HG03135 (cell line): ENCODE data around the gene IKBIP.
"Not testable (repeated sequence)": the region's sequence is repeated elsewhere in the genome, so short reads cannot be mapped to it uniquely, and the experiment has no call there.

Source experiments
- ATAC-seq: cut with Tn5 transposase; IDR thresholded peaks from one replicate; pipeline ENCODE4 v1.9.1; 2021; ENCODE audit warnings: mild to moderate bottlenecking, moderate library complexity; ENCODE audit not compliant: unreplicated experiment

IKBIP gene

DNA sequence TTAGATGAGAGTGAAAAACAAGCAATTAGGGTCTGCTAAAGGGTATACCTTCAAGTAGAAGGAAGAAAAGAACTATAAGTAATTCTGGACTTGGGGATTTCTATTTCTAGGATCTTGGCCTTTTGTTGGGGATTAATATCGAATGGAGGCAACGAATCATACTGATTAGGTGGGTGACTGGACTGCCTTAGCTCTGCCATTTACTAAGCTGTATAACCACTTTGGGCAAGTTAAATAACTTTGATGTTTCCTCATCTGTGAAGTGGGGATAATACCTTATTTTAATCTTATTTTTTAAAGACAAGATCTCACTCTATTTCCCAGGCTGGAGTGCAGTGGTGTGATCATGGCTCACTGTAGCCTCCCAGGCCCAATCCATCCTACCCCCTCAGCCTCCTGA lies 6.6 kb downstream of the IKBIP start:
- no peak for ATAC-seq

GRCh38 chr12:98637068-98637467 lies 7.5 kb downstream of the IKBIP start:
- ATAC-seq = no peak

GRCh38 chr12:98635657-98636323 lies 8.8 kb downstream of the IKBIP start:
- peak; percentile 78 for ATAC-seq

- ATAC-seq = no peak
These were observed 25.6 kb downstream of the IKBIP start for GRCh38 chr12:98618952-98619351.

DNA sequence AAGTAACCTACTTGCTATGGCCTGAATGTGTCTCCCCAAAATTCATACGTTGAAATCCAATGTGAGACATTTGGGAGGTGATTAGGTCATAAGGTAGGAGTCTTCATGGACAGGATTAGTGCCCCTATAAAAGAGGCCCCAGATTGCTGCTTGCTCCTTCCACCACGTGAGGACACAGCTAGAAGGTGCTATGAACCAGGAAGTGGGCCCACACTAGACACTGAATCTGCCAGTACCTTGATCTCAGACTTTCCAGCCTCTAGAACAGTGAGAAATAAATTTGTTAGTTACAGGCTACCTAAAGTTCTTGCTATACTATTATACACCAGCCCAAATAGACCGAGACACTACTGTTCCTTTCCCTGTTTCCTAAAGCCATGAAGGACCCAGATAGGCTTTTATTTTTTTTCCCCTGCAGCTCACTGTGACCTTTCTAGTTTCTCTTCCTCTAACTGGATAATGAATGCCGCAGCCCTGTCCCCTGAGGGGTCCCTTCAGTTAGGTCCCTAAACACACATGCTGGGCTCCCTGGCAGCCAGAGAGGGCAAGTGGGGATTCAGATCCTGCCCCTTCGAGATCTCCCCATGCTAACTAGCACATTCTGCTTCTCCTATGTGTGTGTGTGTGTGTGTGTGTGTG lies 31.8 kb downstream of the IKBIP start:
- peak; percentile 89 for ATAC-seq

- ATAC-seq = no peak
These were observed 34.0 kb downstream of the IKBIP start for GRCh38 chr12:98610596-98610995.

DNA sequence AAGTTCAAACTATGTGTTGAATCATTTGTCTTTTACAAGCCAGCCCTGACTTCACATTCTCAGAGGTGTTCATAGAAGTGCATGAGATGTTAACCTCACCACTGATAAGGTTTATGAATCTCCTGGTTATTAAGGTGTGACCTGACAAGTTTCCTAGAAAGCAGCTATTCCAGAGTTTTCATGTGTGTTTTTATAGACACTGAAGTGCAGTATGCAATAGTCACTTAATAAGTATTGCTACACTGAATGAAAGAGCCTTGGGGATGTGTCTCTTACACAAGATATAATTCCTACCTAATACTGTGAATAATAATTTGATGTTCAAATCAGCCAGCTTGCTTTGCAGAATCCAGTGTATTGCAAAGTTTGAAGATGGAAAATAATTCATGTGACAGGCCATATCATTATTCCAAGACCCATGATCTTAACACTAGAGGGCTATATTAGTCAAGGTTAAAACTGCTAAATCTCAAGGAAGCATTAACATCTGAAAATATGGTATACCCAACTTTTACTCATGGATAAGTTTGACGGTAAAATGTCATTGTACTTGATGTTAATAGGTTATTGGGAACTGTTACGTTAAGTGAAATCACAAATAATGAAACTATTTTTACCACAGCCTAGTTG lies 38.1 kb downstream of the IKBIP start:
- no peak for ATAC-seq

DNA sequence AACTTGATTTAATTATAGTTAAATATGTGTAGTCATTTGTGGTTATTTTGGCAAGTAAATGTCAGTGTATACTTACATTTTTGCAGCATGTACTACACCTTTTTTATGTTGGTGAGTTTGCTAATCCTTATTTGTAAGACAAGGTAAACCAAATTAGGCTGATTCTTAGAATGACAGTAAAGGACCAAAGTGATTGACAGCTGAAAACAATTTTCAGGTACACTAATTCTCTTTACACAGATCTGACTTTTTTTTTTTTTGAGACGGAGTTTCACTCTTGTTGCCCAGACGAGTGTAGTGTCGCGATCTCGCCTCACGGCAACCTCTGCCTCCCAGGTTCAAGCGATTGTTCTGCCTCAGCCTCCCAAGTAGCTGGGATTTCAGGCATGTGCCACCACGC lies 42.7 kb downstream of the IKBIP start:
- no peak for ATAC-seq

- ATAC-seq = not testable (repeated sequence)
These were observed 47.3 kb downstream of the IKBIP start for GRCh38 chr12:98597313-98597712.

GRCh38 chr12:98595243-98595988 lies 49.2 kb downstream of the IKBIP start:
- no peak for ATAC-seq

DNA sequence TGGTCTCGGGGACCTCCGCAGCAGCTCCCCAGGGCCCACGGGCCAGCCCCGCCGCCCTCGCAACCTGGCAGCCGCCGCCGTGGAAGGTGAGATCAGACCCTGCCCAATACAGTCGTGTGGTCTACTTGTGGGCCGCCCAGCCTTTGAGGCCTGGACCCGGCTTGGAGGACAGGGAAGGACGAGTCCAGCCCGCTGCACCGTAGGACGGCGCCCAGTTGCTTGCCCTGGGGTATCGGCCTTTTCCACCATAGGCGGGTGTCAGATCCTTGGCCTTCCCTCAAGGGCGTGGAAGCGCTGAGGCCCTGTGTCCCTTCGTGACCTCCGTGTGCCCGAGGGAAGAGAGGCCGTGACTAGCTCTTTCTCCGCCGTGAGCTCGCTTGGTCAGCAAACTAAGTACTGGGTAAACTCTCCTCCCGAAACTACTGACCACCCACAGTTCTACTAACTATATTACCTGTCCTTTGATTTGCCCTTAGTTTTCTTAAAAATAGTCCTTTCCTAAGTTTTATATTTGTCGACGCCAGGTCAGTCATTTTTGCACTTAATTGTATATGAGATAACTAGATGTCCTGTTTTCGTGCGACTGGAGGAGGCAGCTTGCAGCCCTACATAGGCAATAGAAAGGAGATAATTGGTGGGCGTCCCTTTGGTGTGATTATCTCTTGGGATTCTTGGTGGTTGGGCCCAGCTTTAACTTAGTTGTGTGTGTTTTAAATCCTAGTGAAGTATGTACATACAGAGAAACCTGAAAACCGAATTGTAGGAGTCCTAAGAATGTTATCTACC lies 50.3 kb downstream of the IKBIP start:
- ATAC-seq = peak; percentile 17

DNA sequence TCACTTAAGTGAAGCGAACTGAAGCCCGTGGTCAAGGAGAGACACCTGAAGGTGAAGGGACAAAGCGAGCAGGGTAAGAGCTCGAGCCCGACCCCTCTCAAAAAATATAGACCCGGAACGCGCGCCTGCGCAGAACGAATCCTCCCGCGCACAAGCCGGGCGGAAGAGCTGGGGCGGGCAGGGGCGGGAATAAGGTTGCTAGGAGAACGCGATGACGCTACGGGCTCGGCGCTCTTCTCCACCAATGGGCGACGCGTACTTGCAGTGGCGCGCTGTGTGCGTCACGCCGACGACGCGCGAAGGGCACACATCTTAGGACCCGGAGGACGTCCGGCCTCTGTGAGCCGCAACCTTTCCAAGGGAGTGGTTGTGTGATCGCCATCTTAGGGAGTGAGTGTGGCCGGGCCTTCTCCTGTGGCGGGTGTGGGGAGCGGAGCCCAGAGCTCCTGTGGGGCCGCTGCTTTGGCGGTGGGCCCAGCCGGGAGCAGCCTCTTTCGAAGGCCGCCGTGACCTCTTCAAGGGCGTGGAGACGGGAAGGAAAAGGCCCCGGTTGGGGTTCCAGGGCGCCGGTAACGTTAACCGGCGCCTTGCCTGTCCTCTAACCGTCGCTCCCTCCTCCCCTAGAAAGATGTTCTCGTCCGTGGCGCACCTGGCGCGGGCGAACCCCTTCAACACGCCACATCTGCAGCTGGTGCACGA lies 51.1 kb downstream of the IKBIP start, which contains the start of gene SLC25A3:
TSS of gene SLC25A3 (plus strand) at position 336 of the 699 bp plus-strand sequence. CDS start at position 629, 293 bp downstream.
- ATAC-seq = peak; percentile 100

GRCh38 chr12:98592825-98593322 lies 51.7 kb downstream of the IKBIP start:
- ATAC-seq = peak; percentile 1

- no peak for ATAC-seq
These were observed 53.4 kb downstream of the IKBIP start for GRCh38 chr12:98591209-98591608.

- ATAC-seq = no peak
These were observed 57.5 kb downstream of the IKBIP start for GRCh38 chr12:98587084-98587483.

- ATAC-seq = no peak
These were observed 62.5 kb downstream of the IKBIP start for GRCh38 chr12:98582093-98582492.

GRCh38 chr12:98581101-98581500 lies 63.5 kb downstream of the IKBIP start:
- no peak for ATAC-seq

DNA sequence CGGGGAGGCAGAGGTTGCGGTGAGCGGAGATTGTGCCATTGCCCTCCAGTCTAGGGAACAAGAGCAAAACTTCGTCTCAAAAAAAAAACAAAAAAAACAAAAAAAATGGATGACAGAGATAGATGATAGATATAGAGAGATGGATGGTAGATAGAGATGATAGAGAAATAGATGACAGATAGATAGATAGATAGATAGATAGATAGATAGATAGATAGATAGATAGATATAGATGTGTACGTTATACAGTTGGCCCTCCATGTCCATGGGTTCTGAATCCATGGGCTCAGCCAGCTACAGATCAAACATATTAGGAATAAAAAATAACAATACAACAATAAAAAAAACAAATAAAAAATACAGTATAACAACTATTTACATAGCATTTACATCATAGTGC lies 63.9 kb downstream of the IKBIP start:
- ATAC-seq = no peak

DNA sequence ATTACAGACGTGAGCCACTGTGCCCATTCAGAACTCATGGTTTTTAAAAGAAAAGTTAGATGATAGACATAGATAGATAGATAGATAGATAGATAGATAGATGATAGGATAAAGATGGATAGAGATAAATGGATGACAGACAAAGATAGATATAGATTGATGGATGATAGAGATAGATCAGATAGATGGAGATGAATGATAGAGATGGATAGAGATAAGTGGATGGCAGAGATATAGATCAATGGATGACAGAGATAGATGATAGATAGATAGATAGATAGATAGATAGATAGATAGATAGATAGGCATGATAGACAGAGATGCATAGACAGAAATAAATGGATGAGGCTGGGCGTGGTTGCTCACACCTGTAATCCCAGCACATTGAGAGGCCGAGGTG lies 64.8 kb downstream of the IKBIP start:
- no peak for ATAC-seq

DNA sequence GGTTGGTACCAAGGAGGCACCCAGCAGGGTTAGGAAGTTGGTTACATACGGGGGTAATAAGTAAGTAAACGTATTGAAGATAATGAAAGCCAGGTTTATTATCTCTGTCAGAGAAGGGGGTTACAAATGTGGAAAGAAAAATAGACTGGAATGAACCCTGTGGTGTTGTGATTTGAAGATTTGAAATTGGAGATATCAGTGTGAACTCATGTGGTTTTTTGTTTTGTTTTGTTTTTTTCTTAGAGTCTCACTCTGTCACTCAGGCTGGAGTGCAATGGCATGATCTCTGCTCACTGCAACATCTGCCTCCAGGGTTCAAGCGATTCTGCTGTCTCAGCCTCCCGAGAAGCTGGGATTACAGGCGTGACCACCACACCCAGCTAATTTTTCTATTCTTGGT lies 65.2 kb downstream of the IKBIP start:
- ATAC-seq = no peak
